ENCODE results near the gene MAL. TPM values are rescaled to one million over a fixed set of nuclear protein-coding genes. Genes with fewer than 3 reads are reported as not detected.
A peak's percentile ranks its signal among the peaks of the same experiment; 100 is the strongest.
"Not testable (repeated sequence)": the region's sequence is repeated elsewhere in the genome, so short reads cannot be mapped to it uniquely, and the experiment has no call there.

Gene MAL
- polyA plus RNA-seq, 1 donor, result 0.30 TPM

- DNase-seq, result peak; percentile 52 to 74
- Histone ChIP-seq H3K27ac (ENCODE audit: low read length) (no peak overlapping the region), H3K27me3 (ENCODE audit: control insufficient read depth, insufficient read depth, low read length) (peaks cover 53% of the 10 kb centered on the region), H3K9me3 (ENCODE audit: control insufficient read depth, low read depth, low read length) (no peaks in the 10 kb centered on the region), H3K4me1 (ENCODE audit: control insufficient read depth, insufficient read depth, low read length) (peaks cover 4% of the 10 kb centered on the region), H3K4me3 (ENCODE audit: low read length) (peak overlapping the region; percentile 46), H3K36me3 (ENCODE audit: control insufficient read depth, insufficient read depth, low read length) (no peaks in the 10 kb centered on the region)
- WGBS (ENCODE audit: insufficient coverage, low lambda C conversion rate), result no CpG with 5 or more reads among the region's 44 CpGs
These were observed 51.4 kb downstream of the MAL start for GRCh38 chr2:95076705-95077529.

GRCh38 chr2:95077530-95077825, 52.0 kb downstream of the MAL start:
- Histone ChIP-seq H3K9me3 (ENCODE audit: control insufficient read depth, low read depth, low read length) (no peaks in the 10 kb centered on the region), H3K27ac (ENCODE audit: low read length) (no peak overlapping the region), H3K36me3 (ENCODE audit: control insufficient read depth, insufficient read depth, low read length) (no peaks in the 10 kb centered on the region), H3K4me1 (ENCODE audit: control insufficient read depth, insufficient read depth, low read length) (peaks cover 4% of the 10 kb centered on the region), H3K27me3 (ENCODE audit: control insufficient read depth, insufficient read depth, low read length) (peaks cover 50% of the 10 kb centered on the region), H3K4me3 (ENCODE audit: low read length) (no peak overlapping the region)
- no CpG with 5 or more reads among the region's 3 CpGs for WGBS (ENCODE audit: insufficient coverage, low lambda C conversion rate)
- DNase-seq, result no peak

DNA sequence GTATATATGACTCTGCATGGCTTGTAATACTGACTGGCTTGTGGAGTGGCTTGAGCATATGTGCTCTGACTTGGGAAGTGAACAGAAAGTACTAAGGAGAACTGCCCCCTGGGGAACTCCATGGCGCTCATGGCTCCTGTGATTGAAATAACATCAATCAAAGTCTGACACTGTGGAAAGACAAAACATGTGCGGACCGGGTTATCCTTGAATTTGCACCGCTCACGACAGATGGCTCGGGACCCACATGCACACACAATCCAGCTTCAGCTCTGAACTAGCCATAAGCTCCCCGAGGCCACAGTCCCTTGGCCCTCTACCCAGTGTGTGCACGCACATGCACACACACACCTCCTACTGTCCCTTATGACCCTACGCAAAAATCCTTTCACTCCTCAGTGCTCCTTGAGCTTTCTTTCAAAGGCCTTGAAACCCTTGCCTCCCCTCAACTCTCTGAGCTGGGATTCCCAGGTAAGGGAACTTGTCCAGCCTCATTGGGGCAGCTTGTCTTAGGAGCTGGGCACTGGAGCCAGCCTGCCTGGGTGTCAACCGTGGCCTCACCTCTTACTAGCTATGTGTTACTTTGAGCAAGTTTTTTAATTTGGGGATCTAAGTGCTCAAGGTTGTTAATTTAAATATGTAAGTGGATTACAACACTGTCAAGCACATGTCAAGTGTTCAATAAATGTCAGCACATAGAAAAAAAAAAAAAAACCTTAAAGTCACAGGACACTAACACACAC, 52.5 kb downstream of the MAL start:
- no peaks in the 10 kb centered on the region for H3K9me3 ChIP-seq (ENCODE audit: control insufficient read depth, low read depth, low read length)
- H3K27me3 ChIP-seq (ENCODE audit: control insufficient read depth, insufficient read depth, low read length), result peaks cover 50% of the 10 kb centered on the region
- no peaks in the 10 kb centered on the region for H3K36me3 ChIP-seq (ENCODE audit: control insufficient read depth, insufficient read depth, low read length)
- H3K27ac ChIP-seq (ENCODE audit: low read length), result no peak overlapping the region
- H3K4me1 ChIP-seq (ENCODE audit: control insufficient read depth, insufficient read depth, low read length), result peaks cover 4% of the 10 kb centered on the region
- H3K4me3 ChIP-seq (ENCODE audit: low read length), result no peak overlapping the region
- 50% methylated on average over 1 of the region's 10 CpGs for WGBS (ENCODE audit: insufficient coverage, low lambda C conversion rate)
- no peak for DNase-seq

- DNase-seq, result no peak
- Histone ChIP-seq H3K4me3 (ENCODE audit: low read length) (no peak overlapping the region), H3K36me3 (ENCODE audit: control insufficient read depth, insufficient read depth, low read length) (no peaks in the 10 kb centered on the region), H3K27ac (ENCODE audit: low read length) (no peak overlapping the region), H3K27me3 (ENCODE audit: control insufficient read depth, insufficient read depth, low read length) (peaks cover 44% of the 10 kb centered on the region), H3K4me1 (ENCODE audit: control insufficient read depth, insufficient read depth, low read length) (peaks cover 4% of the 10 kb centered on the region), H3K9me3 (ENCODE audit: control insufficient read depth, low read depth, low read length) (no peaks in the 10 kb centered on the region)
- no CpG with 5 or more reads among the region's 7 CpGs for WGBS (ENCODE audit: insufficient coverage, low lambda C conversion rate)
These were observed 53.7 kb downstream of the MAL start for GRCh38 chr2:95079199-95079683.

DNA sequence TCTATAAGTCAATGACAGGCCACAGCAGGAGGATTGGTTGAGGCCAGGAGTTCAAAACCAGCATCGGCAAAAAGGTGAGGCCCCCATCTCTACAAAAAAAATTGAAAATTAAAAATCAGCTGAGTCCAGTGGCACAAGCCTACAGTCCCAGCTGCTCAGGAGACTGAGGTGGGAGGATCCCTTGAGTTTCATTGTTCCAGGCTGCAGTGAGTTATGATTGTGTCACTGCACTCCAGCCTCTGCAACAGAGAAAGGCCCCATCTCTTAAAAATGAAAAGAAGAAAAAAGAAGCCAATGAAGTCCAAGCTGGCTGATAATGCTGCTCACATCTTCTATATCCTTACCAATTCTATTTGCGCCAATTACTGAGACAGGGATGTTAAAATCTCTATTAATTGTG, 57.0 kb downstream of the MAL start:
- H3K27me3 ChIP-seq (ENCODE audit: control insufficient read depth, insufficient read depth, low read length), result peaks cover 15% of the 10 kb centered on the region
- no peaks in the 10 kb centered on the region for H3K9me3 ChIP-seq (ENCODE audit: control insufficient read depth, low read depth, low read length)
- WGBS (ENCODE audit: insufficient coverage, low lambda C conversion rate), result 100% methylated on average over 2 of the region's 2 CpGs
- no peak overlapping the region for H3K4me3 ChIP-seq (ENCODE audit: low read length)
- no peak overlapping the region for H3K27ac ChIP-seq (ENCODE audit: low read length)
- peaks cover 16% of the 10 kb centered on the region for H3K36me3 ChIP-seq (ENCODE audit: control insufficient read depth, insufficient read depth, low read length)
- H3K4me1 ChIP-seq (ENCODE audit: control insufficient read depth, insufficient read depth, low read length), result no peaks in the 10 kb centered on the region
- DNase-seq, result no peak

DNA sequence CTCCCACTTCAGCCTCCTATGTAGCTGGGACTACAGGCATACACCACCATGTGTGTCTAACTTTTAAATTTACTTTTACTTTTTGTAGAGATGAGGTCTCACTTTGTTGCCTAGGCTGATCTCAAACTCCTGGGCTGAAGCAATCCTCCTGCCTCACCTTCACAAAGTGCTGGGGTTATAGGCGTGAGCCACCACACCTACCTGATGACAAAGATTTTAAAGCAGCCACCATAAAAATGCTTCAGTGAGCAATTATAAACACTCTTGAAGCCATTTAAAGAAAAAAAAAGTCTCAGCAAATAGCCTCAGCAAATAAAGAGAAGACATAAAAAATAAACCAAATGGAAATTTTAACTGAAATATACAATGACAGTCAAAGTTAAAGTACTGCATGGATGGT, 60.5 kb downstream of the MAL start:
- Histone ChIP-seq H3K9me3 (ENCODE audit: control insufficient read depth, low read depth, low read length) (no peaks in the 10 kb centered on the region), H3K27me3 (ENCODE audit: control insufficient read depth, insufficient read depth, low read length) (no peaks in the 10 kb centered on the region), H3K27ac (ENCODE audit: low read length) (no peak overlapping the region), H3K4me3 (ENCODE audit: low read length) (no peak overlapping the region), H3K4me1 (ENCODE audit: control insufficient read depth, insufficient read depth, low read length) (no peaks in the 10 kb centered on the region), H3K36me3 (ENCODE audit: control insufficient read depth, insufficient read depth, low read length) (peaks cover 41% of the 10 kb centered on the region)
- WGBS (ENCODE audit: insufficient coverage, low lambda C conversion rate), result no CpG with 5 or more reads among the region's 1 CpG
- DNase-seq, result no peak

DNA sequence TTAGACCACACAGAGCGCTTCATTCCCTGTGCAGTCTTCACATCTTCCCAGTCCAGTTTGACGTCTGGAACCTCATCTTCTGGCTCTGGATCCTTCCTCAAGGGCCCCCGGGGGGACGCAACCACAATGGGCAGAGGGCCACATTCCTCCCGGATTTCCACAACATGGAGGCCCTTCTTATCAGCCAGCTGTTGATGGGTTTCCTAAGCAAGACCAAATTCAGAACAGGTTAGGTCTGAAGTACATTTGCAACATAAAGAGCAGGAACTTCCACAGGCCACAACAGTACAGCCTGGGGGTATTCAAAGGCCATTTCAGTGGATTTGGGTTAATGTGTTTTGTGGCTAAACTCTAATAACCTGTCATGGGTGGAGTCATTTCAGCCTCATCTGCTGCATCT, 61.9 kb downstream of the MAL start:
- Histone ChIP-seq H3K27me3 (ENCODE audit: control insufficient read depth, insufficient read depth, low read length) (no peaks in the 10 kb centered on the region), H3K36me3 (ENCODE audit: control insufficient read depth, insufficient read depth, low read length) (peaks cover 54% of the 10 kb centered on the region), H3K9me3 (ENCODE audit: control insufficient read depth, low read depth, low read length) (no peaks in the 10 kb centered on the region), H3K27ac (ENCODE audit: low read length) (no peak overlapping the region), H3K4me1 (ENCODE audit: control insufficient read depth, insufficient read depth, low read length) (no peaks in the 10 kb centered on the region), H3K4me3 (ENCODE audit: low read length) (no peak overlapping the region)
- WGBS (ENCODE audit: insufficient coverage, low lambda C conversion rate), result no CpG with 5 or more reads among the region's 5 CpGs
- DNase-seq, result no peak

GRCh38 chr2:95091885-95092555, 66.5 kb downstream of the MAL start:
- H3K27me3 ChIP-seq (ENCODE audit: control insufficient read depth, insufficient read depth, low read length), result no peaks in the 10 kb centered on the region
- H3K4me1 ChIP-seq (ENCODE audit: control insufficient read depth, insufficient read depth, low read length), result no peaks in the 10 kb centered on the region
- no peak for DNase-seq
- peaks cover 52% of the 10 kb centered on the region for H3K36me3 ChIP-seq (ENCODE audit: control insufficient read depth, insufficient read depth, low read length)
- H3K27ac ChIP-seq (ENCODE audit: low read length), result no peak overlapping the region
- 100% methylated on average over 1 of the region's 6 CpGs for WGBS (ENCODE audit: insufficient coverage, low lambda C conversion rate)
- peaks cover 3% of the 10 kb centered on the region for H3K9me3 ChIP-seq (ENCODE audit: control insufficient read depth, low read depth, low read length)
- no peak overlapping the region for H3K4me3 ChIP-seq (ENCODE audit: low read length)

DNA sequence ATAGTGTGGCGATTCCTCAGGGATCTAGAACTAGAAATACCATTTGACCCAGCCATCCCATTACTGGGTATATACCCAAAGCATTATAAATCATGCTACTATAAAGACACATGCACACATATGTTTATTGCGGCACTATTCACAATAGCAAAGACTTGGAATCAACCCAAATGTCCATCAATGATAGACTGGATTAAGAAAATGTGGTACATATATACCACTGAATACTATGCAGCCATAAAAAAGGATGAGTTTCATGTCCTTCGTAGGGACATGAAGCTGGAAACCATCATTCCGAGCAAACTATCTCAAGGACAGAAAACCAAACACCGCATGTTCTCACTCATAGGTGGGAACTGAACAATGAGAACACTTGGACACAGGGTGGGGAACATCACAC, 72.8 kb downstream of the MAL start:
- not testable (repeated sequence) for H3K4me3 ChIP-seq (ENCODE audit: low read length); H3K27me3 ChIP-seq (ENCODE audit: control insufficient read depth, insufficient read depth, low read length); H3K4me1 ChIP-seq (ENCODE audit: control insufficient read depth, insufficient read depth, low read length); H3K9me3 ChIP-seq (ENCODE audit: control insufficient read depth, low read depth, low read length); H3K27ac ChIP-seq (ENCODE audit: low read length); DNase-seq
- no CpG with 5 or more reads among the region's 5 CpGs for WGBS (ENCODE audit: insufficient coverage, low lambda C conversion rate)
- peaks cover 32% of the 10 kb centered on the region for H3K36me3 ChIP-seq (ENCODE audit: control insufficient read depth, insufficient read depth, low read length)

- 67% methylated on average over 1 of the region's 2 CpGs for WGBS (ENCODE audit: insufficient coverage, low lambda C conversion rate)
- H3K36me3 ChIP-seq (ENCODE audit: control insufficient read depth, insufficient read depth, low read length), result peaks cover 39% of the 10 kb centered on the region
These were observed 74.4 kb downstream of the MAL start for GRCh38 chr2:95099910-95100309.

More at GRCh38 chr2:95099910-95100309, 74.4 kb downstream of the MAL start:
- Histone ChIP-seq H3K4me3 (ENCODE audit: low read length) (no peak overlapping the region), H3K9me3 (ENCODE audit: control insufficient read depth, low read depth, low read length) (no peaks in the 10 kb centered on the region), H3K27ac (ENCODE audit: low read length) (no peak overlapping the region), H3K4me1 (ENCODE audit: control insufficient read depth, insufficient read depth, low read length) (no peaks in the 10 kb centered on the region), H3K27me3 (ENCODE audit: control insufficient read depth, insufficient read depth, low read length) (no peaks in the 10 kb centered on the region)
- no peak for DNase-seq

All from large intestine (tissue), 3 donors.